ENCODE data around the gene TNFRSF9. TPM values are rescaled to one million over a fixed set of nuclear protein-coding genes. Genes with fewer than 3 reads are reported as not detected.
"Not testable (repeated sequence)": the region's sequence is repeated elsewhere in the genome, so short reads cannot be mapped to it uniquely, and the experiment has no call there.

TNFRSF9 gene
- total RNA-seq, 4 donors from 2014 or later: 0.29 TPM; not detected in 3

DNA sequence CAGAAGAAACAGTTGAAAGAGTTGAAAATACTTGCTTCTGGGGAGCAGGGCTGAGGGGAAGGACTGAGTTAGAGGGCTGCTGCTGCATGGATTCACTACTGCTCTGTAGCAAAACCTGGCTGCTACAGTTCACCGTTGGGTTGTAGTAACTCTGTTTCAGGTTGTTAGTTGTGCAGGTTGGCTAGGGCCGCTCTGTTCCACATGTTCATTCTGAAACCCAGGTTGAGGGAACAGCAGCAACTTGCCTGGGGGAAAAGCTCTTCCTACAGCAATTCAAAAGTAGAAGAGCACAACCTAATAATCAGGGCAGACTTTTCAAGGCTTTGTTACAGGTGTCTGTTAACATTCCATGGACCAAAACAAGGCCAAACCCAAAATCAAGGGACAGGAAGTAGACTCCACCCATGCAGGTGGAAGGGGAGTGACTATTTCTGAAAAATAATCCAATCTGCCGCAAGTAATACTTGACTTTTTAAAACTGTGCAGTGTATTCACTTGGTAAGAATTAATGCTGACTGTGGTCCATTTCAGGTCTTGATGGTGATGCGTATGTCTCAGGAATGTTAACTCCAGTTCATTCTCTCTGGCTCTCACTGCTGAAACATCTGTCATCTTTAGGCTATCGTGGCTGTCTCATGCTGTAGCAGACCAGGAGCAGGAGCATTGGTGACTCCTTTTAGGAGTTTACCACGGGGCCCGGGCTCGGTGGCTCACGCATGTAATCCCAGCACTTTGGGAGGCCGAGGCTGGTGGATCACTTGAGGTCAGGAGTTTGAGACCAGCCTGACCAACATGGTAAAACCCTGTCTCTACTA is 15.8 kb upstream of the TNFRSF9 start:
- 89 to 90% methylated on average over 10 of the region's 10 CpGs for WGBS, 2 donors
- intact Hi-C loops (cut with DNase I; ENCODE audit: low total_unique reads): no loop called here
- no peak overlapping the region for H3K4me3 ChIP-seq (ENCODE audit: low read depth, poor library complexity, severe bottlenecking)
- no peak for DNase-seq (ENCODE audit: low spot score in 2 of 2)
- TF ChIP-seq CTCF (IDR thresholded peaks at IDR 0.05): no peak
- no peak for TF ChIP-seq POLR2A (IDR thresholded peaks at IDR 0.05)

DNA sequence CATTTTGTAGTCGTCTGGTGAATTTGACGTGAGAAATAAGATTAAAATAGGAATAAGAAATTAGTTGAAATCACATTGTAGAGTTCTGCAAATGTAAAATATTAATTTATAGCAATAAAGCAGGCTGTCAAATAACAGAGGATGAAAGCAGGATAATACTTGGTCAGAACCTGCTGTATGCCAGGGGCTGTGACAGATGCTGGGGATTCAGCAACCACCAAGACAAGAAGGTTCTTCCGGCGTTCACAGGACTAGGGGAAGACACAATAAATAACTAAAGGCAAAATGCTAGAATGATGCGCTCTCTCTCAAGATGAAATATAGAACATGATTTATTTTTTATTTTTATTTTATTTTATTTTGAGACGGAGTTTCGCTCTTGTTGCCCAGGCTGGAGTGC is 14.0 kb upstream of the TNFRSF9 start:
- no peak for DNase-seq (ENCODE audit: low spot score in 2 of 2)
- H3K4me3 ChIP-seq (ENCODE audit: low read depth, poor library complexity, severe bottlenecking): peak overlapping the region; percentile 60
- intact Hi-C loops (cut with DNase I; ENCODE audit: low total_unique reads): no loop called here
- 65 to 71% methylated on average over 7 of the region's 7 CpGs for WGBS, 2 donors
- TF ChIP-seq CTCF (IDR thresholded peaks at IDR 0.05) (no peak), POLR2A (IDR thresholded peaks at IDR 0.05) (no peak)

GRCh38 chr1:7953850-7954609 is 13.4 kb upstream of the TNFRSF9 start:
- peak overlapping the region; percentile 60 for H3K4me3 ChIP-seq (ENCODE audit: low read depth, poor library complexity, severe bottlenecking)
- intact Hi-C loops (cut with DNase I; ENCODE audit: low total_unique reads): no loop called here
- WGBS, 2 donors: 4 to 5% methylated on average over 37 to 48 of the region's 65 CpGs

DNA sequence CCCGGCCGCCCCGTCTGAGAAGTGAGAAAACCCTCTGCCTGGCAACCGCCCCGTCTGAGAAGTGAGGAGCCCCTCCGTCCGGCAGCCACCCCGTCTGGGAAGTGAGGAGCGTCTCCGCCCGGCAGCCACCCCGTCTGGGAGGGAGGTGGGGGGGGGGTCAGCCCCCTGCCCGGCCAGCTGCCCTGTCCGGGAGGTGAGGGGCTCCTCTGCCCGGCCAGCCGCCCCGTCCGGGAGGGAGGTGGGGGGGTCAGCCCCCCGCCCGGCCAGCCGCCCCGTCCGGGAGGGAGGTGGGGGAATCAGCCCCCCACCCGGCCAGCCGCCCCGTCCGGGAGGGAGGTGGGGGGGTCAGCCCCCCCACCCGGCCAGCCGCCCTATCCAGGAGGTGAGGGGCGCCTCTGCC is 12.2 kb upstream of the TNFRSF9 start:
- WGBS, 2 donors: 80% methylated on average over 4 of the region's 30 CpGs; no CpG with 5 or more reads in 1 of the 2 donors
- peak in 1 of 2 donors; percentile 39 for DNase-seq (ENCODE audit: low spot score in 2 of 2)
- intact Hi-C loops (cut with DNase I; ENCODE audit: low total_unique reads); H3K4me3 ChIP-seq (ENCODE audit: low read depth, poor library complexity, severe bottlenecking): not testable (repeated sequence)

More at GRCh38 chr1:7953850-7954609, 13.4 kb upstream of the TNFRSF9 start:
- peak; percentile 92 to 99 for DNase-seq (ENCODE audit: low spot score in 2 of 2)
- TF ChIP-seq POLR2A (IDR thresholded peaks at IDR 0.05): no peak
- no peak for TF ChIP-seq CTCF (IDR thresholded peaks at IDR 0.05)

DNA sequence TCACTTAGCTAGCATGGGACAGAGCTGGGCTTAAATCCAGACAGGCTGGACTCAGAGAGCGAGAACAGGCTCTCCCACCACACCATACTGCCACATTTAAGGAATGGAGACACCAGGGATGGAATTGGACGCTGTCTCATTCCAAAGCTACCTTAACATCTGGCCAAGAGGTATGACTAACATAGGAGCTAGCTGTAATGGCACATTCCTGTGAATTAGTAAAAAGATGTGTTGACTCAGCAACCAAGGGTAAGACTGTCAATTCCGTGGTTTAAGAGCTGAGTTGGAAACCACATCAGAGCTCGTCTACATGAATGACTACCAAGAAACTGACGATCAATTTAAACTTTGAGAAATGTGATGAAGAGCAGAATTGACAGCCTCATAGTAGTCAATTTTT is 8.3 kb upstream of the TNFRSF9 start:
- WGBS, 2 donors: 69 to 74% methylated on average over 5 of the region's 5 CpGs
- H3K4me3 ChIP-seq (ENCODE audit: low read depth, poor library complexity, severe bottlenecking): no peak overlapping the region
- TF ChIP-seq CTCF (IDR thresholded peaks at IDR 0.05) (no peak), POLR2A (IDR thresholded peaks at IDR 0.05) (no peak)
- intact Hi-C loops (cut with DNase I; ENCODE audit: low total_unique reads): no loop called here
- peak in 1 of 2 donors; percentile 45 for DNase-seq (ENCODE audit: low spot score in 2 of 2)

DNA sequence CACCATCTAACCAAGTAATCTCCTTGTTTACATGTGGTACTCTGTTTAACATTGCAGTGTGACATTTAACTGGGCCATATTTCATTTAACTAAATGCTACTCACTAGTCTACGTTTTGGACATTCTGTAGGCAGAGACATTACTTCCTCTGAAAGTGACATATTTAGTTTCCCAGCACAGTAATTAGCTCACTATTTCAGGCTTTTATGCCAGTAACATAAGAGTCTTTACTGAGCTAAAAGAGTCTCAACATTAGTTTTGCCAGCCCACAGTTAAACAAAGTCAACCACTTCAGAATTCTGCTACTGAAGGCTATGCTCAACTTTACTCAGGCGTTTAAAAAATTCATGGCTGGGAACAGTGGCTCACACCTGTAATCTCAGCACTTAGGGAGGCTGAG is 2.6 kb upstream of the TNFRSF9 start:
- TF ChIP-seq CTCF (IDR thresholded peaks at IDR 0.05) (no peak), POLR2A (IDR thresholded peaks at IDR 0.05) (no peak)
- WGBS, 2 donors: 72 to 78% methylated on average over 2 of the region's 2 CpGs
- intact Hi-C loops (cut with DNase I; ENCODE audit: low total_unique reads): no loop called here
- H3K4me3 ChIP-seq (ENCODE audit: low read depth, poor library complexity, severe bottlenecking): no peak overlapping the region
- no peak for DNase-seq (ENCODE audit: low spot score in 2 of 2)
